Activated CD4-positive, alpha-beta T cell treated with anti-CD3 and anti-CD28 coated beads for 36 hours (primary cell): ENCODE data around the gene ITGA3. TPM values are rescaled to one million over a fixed set of nuclear protein-coding genes. Genes with fewer than 3 reads are reported as not detected.

Experiments
- ATAC-seq: fragments of 200-7000 bp; cut with Tn5 transposase; one replicate; pipeline ENCODE4 v1.10.0; 2021; ENCODE audit warnings: mild to moderate bottlenecking, moderate library complexity
- CTCF ChIA-PET: fragments of 350-600 bp; sonication (Branson Sonifier 250); formaldehyde crosslinking; loops from one replicate; lab custom pipeline; 2021; ENCODE audit warnings: antibody characterized with exemption; lab: Charles Lee
- POLR2A ChIA-PET: fragments of 350-600 bp; sonication (Branson Sonifier 250); formaldehyde crosslinking; loops from one replicate; lab custom pipeline; 2021; ENCODE audit warnings: antibody characterized with exemption, inconsistent platforms; lab: Charles Lee
- DNase-seq: peaks from one replicate; pipeline ENCODE4 v3.0.0-alpha.2; 2020
- H3K27ac Mint-ChIP-seq: one replicate; pipeline ENCODE4 v1.8.0; 2021; ENCODE audit warnings: mixed read lengths
- H3K27me3 Mint-ChIP-seq: one replicate; pipeline ENCODE4 v1.8.0; 2021; ENCODE audit warnings: mixed read lengths
- H3K36me3 Mint-ChIP-seq: one replicate; pipeline ENCODE4 v1.8.0; 2021; ENCODE audit warnings: low read depth, mixed read lengths
- H3K4me1 Mint-ChIP-seq: one replicate; pipeline ENCODE4 v1.8.0; 2021; ENCODE audit warnings: mixed read lengths
- H3K4me3 Mint-ChIP-seq: one replicate; pipeline ENCODE4 v1.8.0; 2021; ENCODE audit warnings: mild to moderate bottlenecking, moderate library complexity, mixed read lengths
- H3K9me3 Mint-ChIP-seq: one replicate; pipeline ENCODE4 v1.8.0; 2021; ENCODE audit warnings: low read depth, mixed read lengths
- intact Hi-C, 2 experiments: fragments of 100-400 bp; cut with DNase I in 1 of 2; cut with micrococcal nuclease in 1 of 2; formaldehyde crosslinking; loops; one replicate each; pipeline versions ENCODE4 v1.14.2 to v1.15.1; 2022 to 2024; cut with DNase I, micrococcal nuclease
- total RNA-seq, 2 experiments: library from RNA; stranded (reverse); gene quantifications; one replicate each; pipeline ENCODE4 v1.2.3, GENCODE V29; 2021

ITGA3 gene
- total RNA-seq, 2 experiments from 2014 or later, result 6.8 to 7.8 TPM

DNA sequence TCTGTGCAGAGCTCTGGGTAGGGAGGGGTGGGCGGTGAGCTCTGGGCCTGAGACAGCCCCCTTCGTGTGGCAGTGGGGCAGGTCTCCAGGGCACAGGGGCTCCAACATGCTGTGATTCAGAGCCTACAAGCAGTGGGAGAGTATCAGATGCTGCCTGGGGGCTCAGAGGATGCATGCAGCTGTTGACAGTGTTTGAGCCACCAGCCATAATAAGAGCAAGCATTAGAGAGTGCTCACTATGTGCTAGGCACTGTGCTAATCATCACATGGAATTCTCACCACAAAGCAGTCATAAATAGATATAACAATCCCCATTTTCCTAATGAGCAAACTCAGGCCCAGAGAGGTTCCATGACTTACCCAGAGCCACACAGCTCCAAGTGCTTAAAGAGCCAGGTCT, 47.3 kb downstream of the ITGA3 start:
- H3K4me1 Mint-ChIP-seq, result no peaks in the 10 kb centered on the region
- H3K27ac Mint-ChIP-seq, result no peak overlapping the region
- DNase-seq (no peak), ATAC-seq (no peak)
- intact Hi-C loops, result no loop called here
- no peak overlapping the region for H3K4me3 Mint-ChIP-seq
- H3K9me3 Mint-ChIP-seq, result no peaks in the 10 kb centered on the region
- no peaks in the 10 kb centered on the region for H3K36me3 Mint-ChIP-seq
- no peaks in the 10 kb centered on the region for H3K27me3 Mint-ChIP-seq
- POLR2A ChIA-PET, result no interaction called here
- CTCF ChIA-PET, result interaction anchor here (0.6 to 3.5 kb wide), 5 partner anchors 9 to 217 kb away, joined by 3 to 20 read pairs (median 4); partner anchors contain the start of gene PDK2

GRCh38 chr17:50103941-50104340, 48.0 kb downstream of the ITGA3 start:
- H3K4me3 Mint-ChIP-seq, result no peak overlapping the region
- ATAC-seq (no peak), DNase-seq (no peak)
- no peak overlapping the region for H3K27ac Mint-ChIP-seq
- ChIA-PET POLR2A (no interaction called here), CTCF (interaction anchor here (1.0 to 3.5 kb wide), 3 partner anchors 10 to 13 kb away, joined by 4 to 20 read pairs (median 5); partner anchors contain the start of gene PDK2)
- no peaks in the 10 kb centered on the region for H3K4me1 Mint-ChIP-seq
- H3K9me3 Mint-ChIP-seq, result no peaks in the 10 kb centered on the region
- H3K36me3 Mint-ChIP-seq, result no peaks in the 10 kb centered on the region
- no peaks in the 10 kb centered on the region for H3K27me3 Mint-ChIP-seq
- intact Hi-C loops, result no loop called here

- no peaks in the 10 kb centered on the region for H3K27me3 Mint-ChIP-seq
- ChIA-PET POLR2A (no interaction called here), CTCF (no interaction called here)
- no peaks in the 10 kb centered on the region for H3K9me3 Mint-ChIP-seq
- ATAC-seq, result no peak
- H3K27ac Mint-ChIP-seq, result no peak overlapping the region
- DNase-seq, result no peak
- no peaks in the 10 kb centered on the region for H3K4me1 Mint-ChIP-seq
- intact Hi-C loops, result no loop called here
- H3K4me3 Mint-ChIP-seq, result no peak overlapping the region
- no peaks in the 10 kb centered on the region for H3K36me3 Mint-ChIP-seq
Measured at GRCh38 chr17:50105811-50106210, 49.9 kb downstream of the ITGA3 start.

- POLR2A ChIA-PET, result no interaction called here
- H3K27me3 Mint-ChIP-seq, result no peaks in the 10 kb centered on the region
- no peak for ATAC-seq
- intact Hi-C loops, result no loop called here
- H3K9me3 Mint-ChIP-seq, result no peaks in the 10 kb centered on the region
- CTCF ChIA-PET, result interaction anchor here (0.6 to 1.3 kb wide), 2 partner anchors 11 to 148 kb away, joined by 4 read pairs; no protein-coding TSS in a partner anchor
- no peak overlapping the region for H3K27ac Mint-ChIP-seq
- H3K4me1 Mint-ChIP-seq, result no peaks in the 10 kb centered on the region
- DNase-seq, result no peak
- no peak overlapping the region for H3K4me3 Mint-ChIP-seq
- H3K36me3 Mint-ChIP-seq, result no peaks in the 10 kb centered on the region
Measured at GRCh38 chr17:50106393-50107131, 50.7 kb downstream of the ITGA3 start.

DNA sequence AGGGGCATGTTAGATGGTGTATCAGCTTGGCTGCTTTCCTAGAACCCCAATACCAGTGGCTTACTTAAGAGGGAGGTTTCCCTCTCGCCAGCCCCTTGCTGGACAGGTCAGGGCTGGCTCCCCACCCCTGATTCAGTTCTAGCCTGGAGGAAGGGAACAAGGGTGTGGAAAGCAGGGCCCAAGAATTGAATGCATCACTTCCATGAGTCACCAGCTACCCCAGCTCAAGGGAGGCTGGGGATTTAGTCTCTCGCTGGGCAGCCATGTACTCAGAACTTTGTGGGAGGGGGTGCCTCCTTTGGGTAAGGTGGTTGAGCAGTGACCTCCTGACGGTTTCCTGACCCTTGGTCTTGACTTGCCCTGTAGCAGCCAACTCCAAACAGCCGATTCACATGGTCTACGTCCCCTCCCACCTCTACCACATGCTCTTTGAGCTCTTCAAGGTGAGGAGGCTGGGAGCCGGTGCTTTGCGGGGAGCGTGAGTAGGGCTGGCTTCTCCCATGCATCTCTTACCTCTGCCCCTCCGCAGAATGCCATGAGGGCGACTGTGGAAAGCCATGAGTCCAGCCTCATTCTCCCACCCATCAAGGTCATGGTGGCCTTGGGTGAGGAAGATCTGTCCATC, 52.0 kb downstream of the ITGA3 start:
- intact Hi-C loops, result no loop called here
- Mint-ChIP-seq H3K27me3 (no peaks in the 10 kb centered on the region), H3K4me1 (no peaks in the 10 kb centered on the region), H3K27ac (no peak overlapping the region), H3K4me3 (no peak overlapping the region), H3K9me3 (no peaks in the 10 kb centered on the region), H3K36me3 (no peaks in the 10 kb centered on the region)
- no peak for ATAC-seq
- CTCF ChIA-PET, result interaction anchor here (0.9 to 2.0 kb wide), 5 partner anchors 9 to 26 kb away, joined by 3 to 15 read pairs (median 4); partner anchors contain the start of gene PDK2
- DNase-seq, result no peak
- POLR2A ChIA-PET, result no interaction called here

DNA sequence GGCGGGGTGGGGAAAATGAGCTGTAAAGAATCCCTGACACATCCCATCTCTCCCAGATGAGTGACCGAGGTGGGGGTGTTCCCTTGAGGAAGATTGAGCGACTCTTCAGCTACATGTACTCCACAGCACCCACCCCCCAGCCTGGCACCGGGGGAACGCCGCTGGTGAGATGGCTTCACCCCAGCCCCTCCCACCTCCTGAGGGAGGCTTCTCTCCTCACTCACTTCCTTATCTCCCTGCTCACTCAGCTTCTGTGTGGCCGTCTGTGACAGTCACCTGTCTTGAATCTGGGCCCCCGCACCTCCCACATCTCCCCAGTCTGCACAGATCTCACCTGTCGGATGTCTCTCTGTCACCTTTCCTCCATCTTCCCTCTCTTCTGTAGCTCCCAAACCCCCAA, 52.6 kb downstream of the ITGA3 start:
- DNase-seq, result no peak
- Mint-ChIP-seq H3K9me3 (no peaks in the 10 kb centered on the region), H3K36me3 (no peaks in the 10 kb centered on the region), H3K27me3 (no peaks in the 10 kb centered on the region), H3K4me1 (no peaks in the 10 kb centered on the region), H3K4me3 (no peak overlapping the region), H3K27ac (no peak overlapping the region)
- intact Hi-C loops, result no loop called here
- ChIA-PET POLR2A (interaction anchor here (0.7 kb wide), 1 partner anchor 176 kb away, joined by 3 read pairs; no protein-coding TSS in a partner anchor), CTCF (interaction anchor here (0.7 to 2.0 kb wide), 7 partner anchors 8 to 166 kb away, joined by 3 to 15 read pairs (median 4); partner anchors contain the start of genes PDK2 and TMEM92)
- no peak for ATAC-seq

DNA sequence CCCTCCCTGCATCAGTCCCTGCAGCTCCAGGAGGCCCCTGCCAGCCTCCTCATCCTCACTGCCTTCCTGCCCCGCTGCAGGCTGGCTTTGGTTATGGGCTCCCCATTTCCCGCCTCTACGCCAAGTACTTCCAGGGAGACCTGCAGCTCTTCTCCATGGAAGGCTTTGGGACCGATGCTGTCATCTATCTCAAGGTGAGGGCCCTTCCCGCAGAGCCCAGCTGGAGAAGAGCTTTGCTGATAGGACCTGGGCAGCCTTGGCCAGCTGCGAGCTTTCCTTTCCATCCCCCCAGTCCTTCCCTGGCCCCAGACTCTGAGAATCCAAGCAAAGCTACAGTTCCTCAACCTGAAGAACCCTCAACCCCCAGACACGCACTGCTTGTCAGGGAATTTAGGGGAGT, 53.3 kb downstream of the ITGA3 start:
- intact Hi-C loops, result no loop called here
- DNase-seq (no peak), ATAC-seq (no peak)
- Mint-ChIP-seq H3K9me3 (no peaks in the 10 kb centered on the region), H3K4me1 (no peaks in the 10 kb centered on the region), H3K27ac (no peak overlapping the region), H3K27me3 (no peaks in the 10 kb centered on the region), H3K4me3 (no peak overlapping the region), H3K36me3 (no peaks in the 10 kb centered on the region)
- ChIA-PET CTCF (interaction anchor here (0.7 to 2.0 kb wide), 4 partner anchors 8 to 34 kb away, joined by 3 to 15 read pairs (median 4); partner anchors contain the start of gene PDK2), POLR2A (interaction anchor here (0.7 kb wide), 1 partner anchor 177 kb away, joined by 3 read pairs; no protein-coding TSS in a partner anchor)

- Mint-ChIP-seq H3K27me3 (no peaks in the 10 kb centered on the region), H3K4me1 (no peaks in the 10 kb centered on the region), H3K36me3 (no peaks in the 10 kb centered on the region), H3K27ac (no peak overlapping the region), H3K4me3 (no peak overlapping the region), H3K9me3 (no peaks in the 10 kb centered on the region)
- intact Hi-C loops, result no loop called here
- ATAC-seq, result no peak
- CTCF ChIA-PET, result interaction anchor here (1.1 to 2.0 kb wide), 2 partner anchors 9 to 16 kb away, joined by 3 to 15 read pairs; partner anchors contain the start of gene PDK2
- DNase-seq, result no peak
- POLR2A ChIA-PET, result no interaction called here
Measured at GRCh38 chr17:50109785-50110184, 53.9 kb downstream of the ITGA3 start.

- ChIA-PET CTCF (interaction anchor here (0.9 to 2.4 kb wide), 2 partner anchors 17 to 23 kb away, joined by 3 to 13 read pairs; no protein-coding TSS in a partner anchor), POLR2A (no interaction called here)
- DNase-seq (no peak), ATAC-seq (no peak)
- intact Hi-C loops, result no loop called here
- Mint-ChIP-seq H3K4me3 (no peak overlapping the region), H3K27ac (no peak overlapping the region), H3K9me3 (no peaks in the 10 kb centered on the region), H3K4me1 (no peaks in the 10 kb centered on the region), H3K27me3 (peaks cover 6% of the 10 kb centered on the region), H3K36me3 (no peaks in the 10 kb centered on the region)
Measured at GRCh38 chr17:50110591-50111349, 54.9 kb downstream of the ITGA3 start.

GRCh38 chr17:50111673-50112655, 56.1 kb downstream of the ITGA3 start:
- ChIA-PET POLR2A (interaction anchor here (0.6 kb wide), 1 partner anchor 92 kb away, joined by 3 read pairs; no protein-coding TSS in a partner anchor), CTCF (interaction anchor here (0.5 to 2.4 kb wide), 8 partner anchors 15 to 231 kb away, joined by 3 to 13 read pairs (median 3); no protein-coding TSS in a partner anchor)
- DNase-seq, result no peak
- no peak overlapping the region for H3K4me3 Mint-ChIP-seq
- H3K27me3 Mint-ChIP-seq, result peaks cover 14% of the 10 kb centered on the region
- H3K36me3 Mint-ChIP-seq, result no peaks in the 10 kb centered on the region
- H3K4me1 Mint-ChIP-seq, result peaks cover 3% of the 10 kb centered on the region
- intact Hi-C loops, result no loop called here
- ATAC-seq, result no peak
- H3K27ac Mint-ChIP-seq, result no peak overlapping the region
- H3K9me3 Mint-ChIP-seq, result no peaks in the 10 kb centered on the region
